A673 (cell line): ENCODE data around the gene KAZN.

Experiments used
- CTCF ChIP-seq: fragments of 300-800, 200-600 bp; sonication (generic); conservative IDR thresholded peaks from 2 replicates; pipeline ENCODE4 v1.5.1; 2017; ENCODE audit warnings: low read depth, mild to moderate bottlenecking, antibody characterized with exemption, low read length, moderate library complexity, mixed read lengths
- EZH2 ChIP-seq: fragments of 200-600 bp; sonication (generic); IDR thresholded peaks from 2 replicates; pipeline ENCODE4 v1.6.1; 2017; ENCODE audit warnings: borderline replicate concordance, low read depth, mild to moderate bottlenecking, mixed read lengths, antibody characterized with exemption, low read length; ENCODE audit not compliant: poor library complexity, severe bottlenecking

- TF ChIP-seq CTCF (no peak), EZH2 (no peak)
These were observed 161.4 kb downstream of the KAZN start for GRCh38 chr1:14759843-14760242.
